Measurements from ENCODE around the gene ABCC8. TPM values are rescaled to one million over a fixed set of nuclear protein-coding genes. Genes with fewer than 3 reads are reported as not detected.

The ABCC8 gene
- polyA plus RNA-seq, 2 of the 4 experiments (the other 2 are of a cell fraction), result 1.1 to 2.0 TPM

- Histone ChIP-seq H3K4me2 (no peak overlapping the region), H3K9me3 (no peaks in the 10 kb centered on the region), H3K27ac (no peak overlapping the region), H3K4me1 (peaks cover 7% of the 10 kb centered on the region; the same call in 2 of the 3 replicates), H3K4me3 (no peak overlapping the region)
- ChIA-PET POLR2A (no interaction called here), CTCF (interaction anchor here (0.6 to 45.8 kb wide), 48 partner anchors 11 to 478 kb away, joined by 3 to 1119 read pairs (median 5); partner anchors contain the start of genes ABCC8, KCNJ11 and USH1C)
- ATAC-seq, result peak; percentile 77 to 91
- peak; percentile 65 to 83 for DNase-seq (ENCODE audit: low read depth in 1 of 2, low spot score in 1 of 2)
- no peak for FAIRE-seq
- TF ChIP-seq ESRRA (IDR thresholded peaks at IDR 0.05; ENCODE audit: borderline replicate concordance, low read length), result no peak
- peak; percentile 98 for TF ChIP-seq SMC3 (IDR thresholded peaks at IDR 0.05)
- TF ChIP-seq FOXS1 (CRISPR knock-in tag; IDR thresholded peaks at IDR 0.05), result no peak
- TF ChIP-seq CTCF (IDR thresholded peaks at IDR 0.05), result peak; percentile 88
- no peak for TF ChIP-seq CHD2 (IDR thresholded peaks at IDR 0.05; ENCODE audit: low read length, partially characterized antibody)
- TF ChIP-seq RAD21 (conservative IDR thresholded peaks at IDR 0.05 in 1 of 2, IDR thresholded peaks at IDR 0.05 in 1 of 2), result peak; percentile 97 to 98
- TF ChIP-seq JUN (IDR thresholded peaks at IDR 0.05), result no peak
- no peak for TF ChIP-seq HES2 (IDR thresholded peaks at IDR 0.05)
- WGBS (ENCODE audit: missing lambda C conversion rate), result 36% methylated on average over 6 of the region's 9 CpGs
Measured at GRCh38 chr11:17504330-17505107, 27.9 kb upstream of the ABCC8 start.

- H3K9me3 ChIP-seq, result no peaks in the 10 kb centered on the region
- no peak overlapping the region for H3K27ac ChIP-seq
- no peak for TF ChIP-seq HOXA7 (CRISPR knock-in tag; IDR thresholded peaks at IDR 0.05)
- no peak for TF ChIP-seq HDAC2 (IDR thresholded peaks at IDR 0.05)
- no peak for TF ChIP-seq ZC3H11A (IDR thresholded peaks at IDR 0.05)
- TF ChIP-seq CHD2 (IDR thresholded peaks at IDR 0.05; ENCODE audit: low read length, partially characterized antibody), result no peak
- no peak for TF ChIP-seq JUN (IDR thresholded peaks at IDR 0.05)
- POLR2A ChIA-PET, result no interaction called here
- 50% methylated on average over 2 of the region's 4 CpGs for WGBS (ENCODE audit: missing lambda C conversion rate)
- CTCF ChIA-PET, result interaction anchor here (0.6 to 45.8 kb wide), 6 partner anchors 9 to 279 kb away, joined by 3 to 1119 read pairs (median 66); partner anchors contain the start of gene KCNJ11
- DNase-seq (ENCODE audit: low read depth in 1 of 2, low spot score in 1 of 2) (no peak), ATAC-seq (no peak), FAIRE-seq (no peak)
- H3K4me3 ChIP-seq, result no peak overlapping the region
- H3K4me1 ChIP-seq, result no peaks in the 10 kb centered on the region
- H3K4me2 ChIP-seq, result no peak overlapping the region
Measured at GRCh38 chr11:17502630-17503029, 26.0 kb upstream of the ABCC8 start.

- H3K9me3 ChIP-seq, result no peaks in the 10 kb centered on the region
- DNase-seq (ENCODE audit: low read depth in 1 of 2, low spot score in 1 of 2), result no peak
- H3K4me3 ChIP-seq, result no peak overlapping the region
- ATAC-seq, result no peak
- no peaks in the 10 kb centered on the region for H3K4me1 ChIP-seq
- ChIA-PET POLR2A (no interaction called here), CTCF (interaction anchor here (1.1 to 45.8 kb wide), 3 partner anchors 9 to 116 kb away, joined by 4 to 1119 read pairs (median 281); partner anchors contain the start of gene KCNJ11)
- 67% methylated on average over 10 of the region's 12 CpGs for WGBS (ENCODE audit: missing lambda C conversion rate)
- no peak overlapping the region for H3K27ac ChIP-seq
- no peak overlapping the region for H3K4me2 ChIP-seq
- no peak for FAIRE-seq
- TF ChIP-seq ATOH8 (CRISPR knock-in tag; IDR thresholded peaks at IDR 0.05; ENCODE audit: low read depth) (no peak), REST (IDR thresholded peaks at IDR 0.05) (no peak), BHLHE40 (IDR thresholded peaks at IDR 0.05; ENCODE audit: low read depth, low read length) (no peak), SREBF2 (IDR thresholded peaks at IDR 0.05) (no peak), CHD2 (IDR thresholded peaks at IDR 0.05; ENCODE audit: low read length, partially characterized antibody) (no peak), RFX5 (IDR thresholded peaks at IDR 0.05) (no peak), POLR2A (IDR thresholded peaks at IDR 0.05; ENCODE audit: low read length) (no peak)
Measured at GRCh38 chr11:17500673-17501072, 24.0 kb upstream of the ABCC8 start.

All from A549 (cell line).